Erythroblast (primary cell): Measurements from ENCODE around the gene SBF1.

ENCODE experiments used
- GATA1 ChIP-seq: IDR thresholded peaks from 2 replicates; pipeline ENCODE4 v1.6.1; 2011; ENCODE audit warnings: low read depth, mild to moderate bottlenecking, control low read depth, low read length, moderate library complexity
- POLR2A ChIP-seq: IDR thresholded peaks from 2 replicates; pipeline ENCODE4 v1.6.1; 2011; ENCODE audit warnings: mild to moderate bottlenecking, low read length

GRCh38 chr22:50464451-50464850 is 10.4 kb downstream of the SBF1 start:
- no peak for TF ChIP-seq POLR2A
- no peak for TF ChIP-seq GATA1
